HFF-Myc (cell line): ENCODE results near the gene SGCG.
"Not testable (repeated sequence)": the region's sequence is repeated elsewhere in the genome, so short reads cannot be mapped to it uniquely, and the experiment has no call there.

Experiments
- DNase-seq: peaks from one replicate; pipeline ENCODE4 v3.0.0-alpha.2; 2011; ENCODE audit warnings: low read depth; ENCODE audit errors: extremely low read depth
- H3K4me3 ChIP-seq: replicated peaks from 2 replicates; pipeline ENCODE4 v1.5.1; 2011; ENCODE audit warnings: low read depth, mild to moderate bottlenecking, control low read depth, low read length
- TF ChIP-seq, protein P1 (sequence below): IDR thresholded peaks from 2 replicates; pipeline ENCODE4 v1.5.1; 2012; ENCODE audit warnings: mild to moderate bottlenecking, low read depth, low read length, control low read depth; ENCODE audit errors: missing control alignments

Gene SGCG

DNA sequence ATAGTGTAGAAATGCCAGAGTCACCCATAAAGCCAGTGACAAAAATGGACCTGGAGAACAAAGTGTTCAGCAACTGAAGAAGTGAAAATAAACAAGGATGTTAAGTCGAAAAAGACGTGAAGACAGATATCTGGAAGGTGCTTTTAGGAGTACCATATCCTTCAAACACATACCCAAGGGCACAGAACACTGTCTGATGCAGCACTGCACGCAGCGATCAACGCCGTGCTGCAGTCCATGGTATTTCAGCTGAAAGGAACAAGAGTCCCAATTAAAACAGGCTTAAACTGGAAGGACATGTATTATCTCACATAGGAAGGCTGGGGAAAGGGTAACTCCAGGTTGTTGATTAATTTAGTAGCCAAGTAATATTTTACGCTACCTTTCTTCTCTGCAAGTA, 108.2 kb downstream of the SGCG start:
- no peak for DNase-seq
- H3K4me3 ChIP-seq: no peak overlapping the region
- TF ChIP-seq, protein P1, sequence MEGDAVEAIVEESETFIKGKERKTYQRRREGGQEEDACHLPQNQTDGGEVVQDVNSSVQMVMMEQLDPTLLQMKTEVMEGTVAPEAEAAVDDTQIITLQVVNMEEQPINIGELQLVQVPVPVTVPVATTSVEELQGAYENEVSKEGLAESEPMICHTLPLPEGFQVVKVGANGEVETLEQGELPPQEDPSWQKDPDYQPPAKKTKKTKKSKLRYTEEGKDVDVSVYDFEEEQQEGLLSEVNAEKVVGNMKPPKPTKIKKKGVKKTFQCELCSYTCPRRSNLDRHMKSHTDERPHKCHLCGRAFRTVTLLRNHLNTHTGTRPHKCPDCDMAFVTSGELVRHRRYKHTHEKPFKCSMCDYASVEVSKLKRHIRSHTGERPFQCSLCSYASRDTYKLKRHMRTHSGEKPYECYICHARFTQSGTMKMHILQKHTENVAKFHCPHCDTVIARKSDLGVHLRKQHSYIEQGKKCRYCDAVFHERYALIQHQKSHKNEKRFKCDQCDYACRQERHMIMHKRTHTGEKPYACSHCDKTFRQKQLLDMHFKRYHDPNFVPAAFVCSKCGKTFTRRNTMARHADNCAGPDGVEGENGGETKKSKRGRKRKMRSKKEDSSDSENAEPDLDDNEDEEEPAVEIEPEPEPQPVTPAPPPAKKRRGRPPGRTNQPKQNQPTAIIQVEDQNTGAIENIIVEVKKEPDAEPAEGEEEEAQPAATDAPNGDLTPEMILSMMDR: no peak

DNA sequence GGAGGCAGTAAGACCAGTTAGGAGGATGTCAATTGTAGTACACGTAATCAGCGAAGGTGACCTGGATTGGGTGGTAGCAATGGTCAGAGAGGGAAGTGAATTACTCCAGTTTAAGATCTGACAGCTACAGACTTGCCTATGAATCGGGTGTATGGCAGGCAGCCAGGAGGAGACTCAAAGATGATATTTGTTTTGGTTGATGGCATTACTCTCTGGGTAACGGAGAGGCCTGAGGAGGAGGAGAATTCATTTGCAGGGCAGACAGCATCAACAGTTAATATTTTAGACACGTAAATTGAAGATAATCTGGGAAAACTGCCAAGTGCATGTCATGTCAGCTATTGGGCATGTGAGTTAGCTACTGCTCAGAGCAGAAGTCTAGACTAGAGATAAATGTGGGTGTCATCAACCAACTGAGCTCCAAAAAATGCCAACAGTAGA, 109.2 kb downstream of the SGCG start:
- DNase-seq: peak; percentile 3
- TF ChIP-seq, protein P1: no peak
- H3K4me3 ChIP-seq: no peak overlapping the region

DNA sequence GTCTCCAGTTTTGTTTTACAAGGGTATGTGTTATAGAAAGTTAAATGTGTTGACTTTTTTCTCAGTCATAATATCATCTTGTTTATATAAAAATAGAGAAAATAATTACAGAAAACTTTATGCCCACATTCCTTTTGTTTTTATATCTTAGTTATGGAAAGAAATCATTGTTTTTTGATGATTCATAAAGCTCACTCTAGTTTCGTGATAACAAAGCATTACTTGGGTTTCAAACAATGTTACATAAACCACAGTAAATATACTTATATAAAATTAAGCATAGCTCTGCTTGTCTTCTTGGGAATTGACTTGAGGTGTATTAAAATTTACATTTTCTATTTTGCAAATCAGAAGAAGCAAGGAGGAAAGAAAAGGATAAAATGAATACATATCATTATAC, 111.8 kb downstream of the SGCG start:
- no peak for DNase-seq
- TF ChIP-seq, protein P1: no peak
- no peak overlapping the region for H3K4me3 ChIP-seq

DNA sequence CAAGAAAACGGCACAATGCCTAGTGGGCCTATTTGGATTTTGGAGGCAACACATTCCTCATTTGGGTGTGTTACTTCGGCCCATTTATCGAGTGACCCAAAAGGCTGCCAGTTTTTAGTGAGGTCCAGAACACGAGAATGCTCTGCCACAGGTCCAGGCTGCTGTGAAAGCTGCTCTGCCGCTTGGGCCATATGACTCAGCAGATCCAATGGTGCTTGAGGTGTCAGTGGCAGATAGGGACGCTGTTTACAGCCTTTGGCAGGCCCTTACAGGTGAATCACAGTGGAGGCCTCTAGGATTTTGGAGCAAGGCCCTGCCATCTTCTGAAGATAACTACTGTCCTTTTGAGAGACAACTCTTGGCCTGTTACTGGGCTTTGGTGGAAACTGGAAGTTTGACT, 134.1 kb downstream of the SGCG start:
- DNase-seq: not testable (repeated sequence)

DNA sequence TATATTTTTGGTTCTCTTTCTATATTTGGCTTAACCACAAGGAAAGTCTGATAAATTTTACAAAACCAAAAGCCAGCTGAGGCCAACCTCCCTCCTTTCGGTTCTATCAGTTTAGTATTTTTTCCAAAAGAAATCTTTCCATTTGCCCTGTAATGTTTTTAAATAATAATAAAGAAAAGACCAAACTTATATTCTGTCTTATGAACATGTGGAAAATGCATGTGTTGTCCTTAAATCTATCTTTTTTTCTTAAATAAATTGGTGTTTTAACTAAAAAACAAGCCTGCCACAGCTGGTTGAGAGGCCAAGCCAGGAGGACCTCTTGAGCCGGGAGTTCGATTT, 139.1 kb downstream of the SGCG start:
- H3K4me3 ChIP-seq: no peak overlapping the region
- TF ChIP-seq, protein P1: no peak
- DNase-seq: no peak

More for the DNA sequence above, 134.1 kb downstream of the SGCG start:
- H3K4me3 ChIP-seq: not testable (repeated sequence)

DNA sequence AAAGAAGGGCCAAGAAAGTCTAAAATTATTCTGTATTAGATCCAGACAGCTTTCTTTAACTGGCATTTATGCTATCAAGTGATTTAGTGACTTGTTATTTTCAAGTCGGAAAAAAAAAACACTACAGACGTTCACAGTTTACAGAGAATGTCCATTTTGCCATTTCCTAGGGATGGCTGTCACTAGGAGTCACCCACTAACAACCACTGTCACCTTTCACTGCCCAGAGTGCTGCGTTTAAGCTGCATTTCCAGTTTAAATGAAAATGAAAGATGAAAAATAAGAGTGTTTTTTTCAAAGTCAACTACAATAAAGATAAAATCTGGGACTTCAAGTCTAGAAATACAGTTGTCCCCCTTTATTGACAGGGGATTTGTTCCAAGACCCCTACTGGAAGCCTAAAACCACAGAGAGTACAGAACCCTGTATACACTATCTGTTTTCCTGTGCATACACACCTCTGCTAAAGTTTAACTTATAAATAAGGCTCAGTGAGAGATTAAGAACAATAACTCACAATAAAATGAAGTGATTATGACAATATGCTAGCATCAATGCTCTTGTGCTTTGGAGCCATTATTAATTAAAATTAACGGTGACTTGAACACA, 140.3 kb downstream of the SGCG start:
- DNase-seq: no peak
- TF ChIP-seq, protein P1: no peak
- H3K4me3 ChIP-seq: no peak overlapping the region

DNA sequence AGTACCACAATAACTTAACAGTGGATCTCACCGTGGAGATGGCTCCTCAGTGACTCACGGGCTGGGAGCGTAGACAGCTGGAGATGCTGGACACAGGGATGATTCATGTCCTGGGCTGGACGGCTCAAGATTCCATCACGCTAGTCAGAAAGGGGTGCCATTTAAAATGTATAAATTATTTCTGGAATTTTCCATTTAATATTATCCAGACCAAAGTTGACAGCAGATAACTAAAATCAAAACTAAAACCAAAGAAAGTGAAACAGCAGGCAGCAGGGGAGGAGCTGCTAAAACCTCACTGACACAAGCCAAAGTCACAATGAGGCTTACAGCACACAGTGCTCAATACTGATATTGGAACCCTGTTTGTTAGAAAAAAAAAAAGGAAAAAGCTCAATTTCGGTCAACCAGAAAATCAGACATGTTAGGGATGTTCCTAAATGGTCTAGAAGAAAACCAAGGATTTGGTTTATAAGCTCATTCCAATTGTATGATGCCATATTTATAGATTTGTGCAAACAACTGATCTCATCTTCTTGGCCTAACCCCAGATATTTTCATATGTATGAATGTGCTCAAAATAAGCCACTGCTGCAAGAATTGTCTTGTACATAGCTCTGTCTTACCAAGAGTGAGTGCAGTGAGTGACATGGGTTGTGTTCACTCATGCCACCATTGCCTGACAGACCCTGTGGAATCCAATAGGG, 140.9 kb downstream of the SGCG start:
- DNase-seq: peak; percentile 69
- TF ChIP-seq, protein P1: no peak
- H3K4me3 ChIP-seq: peak overlapping the region; percentile 7; the same call in 1 of the 2 replicates
